GM15510 (cell line): ENCODE data around the gene CCSER1.

Experiments
- POLR2A ChIP-seq: IDR thresholded peaks from 3 replicates; pipeline ENCODE4 v1.6.1; 2011; ENCODE audit warnings: borderline replicate concordance; ENCODE audit not compliant: insufficient read length; ENCODE audit errors: extremely low read depth

The CCSER1 gene

GRCh38 chr4:90660672-90661071, 533.5 kb downstream of the CCSER1 start:
- no peak for TF ChIP-seq POLR2A

DNA sequence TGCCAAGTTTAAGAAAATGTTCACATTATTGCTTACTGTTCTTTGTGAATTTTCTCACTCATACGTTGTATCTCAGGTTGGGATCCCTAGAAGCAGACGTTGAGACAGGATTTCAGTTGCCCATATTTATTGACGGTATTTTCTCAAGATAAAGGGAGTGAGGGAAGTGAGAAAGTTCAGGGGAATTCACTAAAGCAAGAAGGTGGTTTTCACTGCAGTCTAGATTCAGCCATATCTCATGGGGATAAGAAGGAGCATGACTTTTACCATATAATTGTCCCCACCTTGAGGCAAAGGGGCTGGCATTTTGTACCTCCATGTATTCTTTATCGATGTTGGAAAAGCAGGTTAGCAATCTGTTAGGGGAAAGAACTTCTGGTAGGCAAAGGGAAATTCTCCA, 543.0 kb downstream of the CCSER1 start:
- no peak for TF ChIP-seq POLR2A

DNA sequence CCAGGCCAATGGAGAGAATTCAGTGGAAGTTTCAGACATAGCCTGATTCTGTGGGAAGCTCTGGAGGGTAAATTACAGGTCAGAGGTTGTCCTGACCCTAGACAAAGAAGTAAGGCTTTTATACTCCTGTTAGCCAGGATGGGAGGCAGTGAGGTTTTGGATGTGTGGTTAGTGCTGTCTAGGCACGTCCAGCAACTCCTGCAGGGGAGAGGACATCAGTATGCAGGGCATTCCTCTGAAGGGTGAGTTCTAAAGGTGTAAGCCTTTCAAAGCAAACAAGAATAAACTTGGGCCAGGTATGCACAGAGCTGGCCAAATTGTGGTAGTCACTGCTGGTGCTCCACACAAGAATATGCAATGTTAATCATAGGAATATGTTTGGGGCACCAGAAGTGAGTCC, 562.5 kb downstream of the CCSER1 start:
- no peak for TF ChIP-seq POLR2A

DNA sequence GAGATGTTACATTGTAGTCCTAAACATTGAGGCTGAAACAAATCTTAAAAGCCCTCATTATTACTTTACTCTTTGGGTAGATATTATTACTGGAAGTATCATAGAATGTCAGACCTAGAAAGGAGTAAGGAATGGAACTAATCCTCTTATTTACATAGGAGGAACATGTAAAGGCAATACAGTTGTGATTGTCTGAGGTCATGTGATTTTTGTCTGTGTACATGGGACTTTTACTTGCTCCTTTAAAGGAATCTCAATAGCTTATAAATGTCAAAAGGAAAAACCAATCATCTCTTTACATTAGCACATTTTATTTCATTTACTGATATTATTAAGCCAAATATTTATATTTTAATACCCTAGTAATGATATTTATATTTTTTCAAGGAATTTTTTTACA, 568.2 kb downstream of the CCSER1 start:
- no peak for TF ChIP-seq POLR2A

DNA sequence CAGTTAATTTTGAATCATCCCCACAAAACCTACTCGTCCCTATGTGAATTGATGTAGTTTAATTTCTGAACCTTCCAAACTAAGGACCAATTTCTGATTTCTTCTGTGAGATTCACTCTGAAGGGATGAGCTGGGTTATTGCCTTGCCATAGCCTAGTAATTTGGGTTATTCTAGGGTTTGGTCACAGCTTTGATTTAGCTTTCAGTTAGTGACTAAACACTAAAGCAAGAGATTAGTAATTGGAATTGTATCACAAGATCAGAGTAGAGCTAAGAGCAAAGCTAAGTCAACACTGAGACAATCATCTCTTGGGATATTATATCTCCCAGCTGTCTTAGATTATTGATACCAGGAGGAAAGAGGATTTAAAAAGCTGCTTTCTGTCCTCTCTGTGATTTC, 588.0 kb downstream of the CCSER1 start:
- no peak for TF ChIP-seq POLR2A

- TF ChIP-seq POLR2A = no peak
Measured at GRCh38 chr4:90718931-90719330, 591.7 kb downstream of the CCSER1 start.

- TF ChIP-seq POLR2A = no peak
Measured at GRCh38 chr4:90727938-90728337, 600.7 kb downstream of the CCSER1 start.

DNA sequence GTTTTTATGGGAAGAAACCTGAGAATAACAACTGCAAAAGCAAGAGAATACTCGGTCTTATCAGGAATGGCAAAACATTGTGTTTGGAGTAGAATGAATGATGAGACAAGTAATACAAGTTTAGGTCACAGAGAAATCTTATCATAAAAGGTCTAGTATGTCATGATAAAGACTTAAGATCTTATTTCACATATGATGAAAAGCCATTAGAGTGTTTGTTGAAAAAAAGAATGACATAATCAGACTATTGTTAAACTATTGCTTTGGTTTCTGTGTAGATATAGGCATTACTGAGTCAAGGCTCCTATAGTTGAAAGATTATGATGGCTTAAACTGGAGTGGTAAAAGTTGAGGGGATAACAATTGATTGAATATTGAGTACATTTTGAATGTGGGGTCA, 603.6 kb downstream of the CCSER1 start:
- no peak for TF ChIP-seq POLR2A

DNA sequence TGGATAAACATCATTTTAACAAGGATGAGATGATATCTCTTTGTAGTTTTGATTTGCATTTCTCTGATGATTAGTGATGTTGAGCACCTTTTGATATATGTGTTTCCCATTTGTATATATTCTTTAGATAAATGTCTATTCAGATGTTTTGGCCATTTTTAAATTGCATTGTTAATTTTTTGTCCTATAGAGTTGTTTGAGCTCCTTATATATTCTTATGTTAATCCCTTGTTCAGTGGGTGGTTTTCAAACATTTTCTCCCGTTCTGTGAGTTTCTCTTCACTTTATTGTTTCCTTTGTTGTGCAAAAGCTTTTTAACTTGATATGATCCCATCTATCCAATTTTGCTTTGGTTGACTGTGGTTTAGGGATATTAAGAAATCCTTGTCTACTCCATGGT, 606.0 kb downstream of the CCSER1 start:
- TF ChIP-seq POLR2A = no peak

DNA sequence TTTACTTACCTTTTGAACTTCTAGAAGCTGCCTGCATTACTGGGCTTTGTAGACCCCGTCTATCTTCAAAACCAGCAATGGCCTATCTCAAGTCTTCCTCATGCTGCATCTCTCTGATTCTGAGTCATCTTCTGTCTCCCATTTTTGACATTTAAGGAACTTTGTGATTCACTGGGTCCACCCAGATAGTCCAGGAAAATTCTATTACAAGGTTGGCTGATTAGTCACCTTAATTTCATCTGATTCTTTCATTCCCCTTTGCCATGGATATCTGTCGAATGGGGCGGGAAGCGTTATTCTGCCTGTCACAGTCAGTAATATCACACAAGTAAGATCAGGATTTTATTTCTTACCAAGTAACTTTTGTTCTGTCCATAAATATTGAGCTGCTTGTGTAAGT, 618.0 kb downstream of the CCSER1 start:
- TF ChIP-seq POLR2A = no peak

DNA sequence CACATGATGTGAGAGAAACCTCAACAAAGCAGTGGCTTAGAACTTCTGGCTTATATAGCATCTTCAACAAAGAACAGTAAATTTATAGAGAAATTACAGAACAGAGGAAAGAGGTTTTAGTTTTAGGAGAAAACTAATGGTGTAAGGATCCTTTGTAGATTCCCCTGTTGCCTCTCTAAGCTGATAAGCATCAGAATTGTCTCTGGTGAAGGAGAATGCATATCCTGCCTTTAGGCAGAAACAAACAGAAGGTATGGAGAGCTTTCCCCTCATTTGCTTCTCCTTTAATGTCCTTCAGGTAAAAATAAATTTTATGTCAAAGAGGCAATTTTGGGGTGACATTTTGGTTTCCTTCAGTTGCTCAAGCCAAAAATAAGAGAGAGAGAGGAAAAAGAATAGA, 625.9 kb downstream of the CCSER1 start:
- no peak for TF ChIP-seq POLR2A

DNA sequence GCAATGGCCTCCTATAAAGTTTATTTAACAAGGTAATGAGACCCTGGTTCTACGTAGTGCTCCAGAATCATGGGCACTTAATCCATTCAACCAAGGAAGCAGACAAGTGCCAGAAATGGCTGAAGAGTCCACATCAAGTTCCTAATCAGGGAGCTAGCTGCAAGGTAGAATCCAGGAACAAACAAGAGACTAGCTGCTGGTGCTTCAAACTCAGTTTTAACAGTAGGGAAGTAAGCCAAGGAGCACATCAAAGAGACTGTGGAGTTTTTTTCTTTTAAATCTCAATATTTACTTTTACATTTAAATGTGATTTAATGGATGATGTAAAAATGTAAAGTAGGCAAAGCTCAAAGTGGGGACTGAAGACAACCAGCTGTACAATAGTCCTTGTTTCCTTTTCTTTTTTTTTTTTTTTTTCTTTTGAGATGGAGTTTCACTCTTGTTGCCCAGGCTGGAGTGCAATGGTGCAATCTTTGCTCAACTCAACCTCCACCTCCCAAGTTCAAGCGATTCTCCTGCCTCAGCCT, 630.4 kb downstream of the CCSER1 start:
- TF ChIP-seq POLR2A = no peak

- no peak for TF ChIP-seq POLR2A
Measured at GRCh38 chr4:90760059-90760458, 632.9 kb downstream of the CCSER1 start.

DNA sequence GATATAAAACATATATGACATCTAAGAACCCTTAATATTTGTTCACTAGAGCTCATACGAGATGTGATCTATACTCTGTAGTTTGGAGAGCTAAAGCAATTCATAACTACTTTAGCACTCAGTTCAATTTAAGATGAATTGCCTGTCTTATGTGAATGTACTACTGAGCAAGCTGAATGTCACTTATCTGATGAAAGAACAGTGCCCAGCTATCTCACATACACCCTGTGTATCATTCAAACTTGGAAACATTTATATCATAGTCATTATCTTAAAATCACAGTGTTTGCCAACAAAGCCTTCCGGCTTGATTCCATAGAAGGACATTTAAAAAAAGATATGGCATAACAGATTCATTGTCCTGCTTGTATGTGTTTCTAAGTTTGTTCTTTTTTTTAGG, 639.6 kb downstream of the CCSER1 start:
- TF ChIP-seq POLR2A = no peak

GRCh38 chr4:90769251-90769650, 642.1 kb downstream of the CCSER1 start:
- TF ChIP-seq POLR2A = no peak

- TF ChIP-seq POLR2A = no peak
Measured at GRCh38 chr4:90780193-90780592, 653.0 kb downstream of the CCSER1 start.

GRCh38 chr4:90786602-90787001, 659.4 kb downstream of the CCSER1 start:
- TF ChIP-seq POLR2A = no peak
